ENCODE results near the gene PARP2.
"Not testable (repeated sequence)": the region's sequence is repeated elsewhere in the genome, so short reads cannot be mapped to it uniquely, and the experiment has no call there.

PARP2 gene

GRCh38 chr14:20343862-20344220 is 406 bp downstream of the PARP2 start:
- H3K36me3 ChIP-seq: peaks cover 38% of the 10 kb centered on the region
- peak overlapping the region; percentile 89 for H3K9ac ChIP-seq
- peak overlapping the region; percentile 82 for H3K4me2 ChIP-seq
- peak overlapping the region; percentile 74 for H3K4me3 ChIP-seq
- H3K27ac ChIP-seq: peak overlapping the region; percentile 79
- H4K20me1 ChIP-seq: no peaks in the 10 kb centered on the region
- no peak for TF ChIP-seq Cebpa-rat (IDR thresholded peaks at IDR 0.05)
- no peaks in the 10 kb centered on the region for H3K9me3 ChIP-seq
- H3K4me1 ChIP-seq: peaks cover 21% of the 10 kb centered on the region
- H3K27me3 ChIP-seq: no peaks in the 10 kb centered on the region

- Histone ChIP-seq H3K4me3 (no peak overlapping the region), H3K9ac (no peak overlapping the region), H3K27me3 (no peaks in the 10 kb centered on the region), H3K4me1 (peaks cover 21% of the 10 kb centered on the region), H3K4me2 (no peak overlapping the region), H3K9me3 (no peaks in the 10 kb centered on the region), H3K27ac (no peak overlapping the region), H4K20me1 (no peaks in the 10 kb centered on the region), H3K36me3 (peaks cover 54% of the 10 kb centered on the region)
- TF ChIP-seq Cebpa-rat (IDR thresholded peaks at IDR 0.05): no peak
Measured at GRCh38 chr14:20345366-20345765, 1.9 kb downstream of the PARP2 start.

DNA sequence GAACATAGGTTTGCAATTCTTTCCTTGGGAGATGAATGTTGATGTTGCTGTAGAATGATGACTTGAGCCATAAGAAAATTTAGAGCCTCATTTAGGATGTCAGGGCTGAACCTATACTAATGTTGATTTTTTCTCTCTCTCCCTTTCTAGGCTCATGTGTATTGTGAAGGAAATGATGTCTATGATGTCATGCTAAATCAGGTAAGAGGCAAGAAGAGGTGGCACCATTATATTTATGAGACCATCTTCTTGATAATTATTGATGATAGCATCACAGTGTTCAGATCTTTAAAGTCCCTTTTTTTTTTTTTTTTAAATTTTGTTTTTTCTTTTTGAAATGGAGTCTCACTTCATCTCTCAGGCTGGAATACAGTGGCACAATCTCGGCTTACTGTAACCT is 3.3 kb downstream of the PARP2 start:
- TF ChIP-seq Cebpa-rat (IDR thresholded peaks at IDR 0.05): no peak
- H3K4me1 ChIP-seq: peaks cover 19% of the 10 kb centered on the region
- no peaks in the 10 kb centered on the region for H3K27me3 ChIP-seq
- peaks cover 67% of the 10 kb centered on the region for H3K36me3 ChIP-seq
- no peak overlapping the region for H3K4me3 ChIP-seq
- H3K9me3 ChIP-seq: no peaks in the 10 kb centered on the region
- no peak overlapping the region for H3K9ac ChIP-seq
- H3K4me2 ChIP-seq: no peak overlapping the region
- H4K20me1 ChIP-seq: no peaks in the 10 kb centered on the region
- no peak overlapping the region for H3K27ac ChIP-seq

GRCh38 chr14:20347747-20348146 is 4.3 kb downstream of the PARP2 start:
- Histone ChIP-seq H3K4me1 (peaks cover 14% of the 10 kb centered on the region), H3K9me3 (no peaks in the 10 kb centered on the region), H3K9ac (no peak overlapping the region), H3K36me3 (peaks cover 78% of the 10 kb centered on the region), H3K27me3 (no peaks in the 10 kb centered on the region), H3K27ac (no peak overlapping the region), H3K4me3 (no peak overlapping the region), H4K20me1 (no peaks in the 10 kb centered on the region), H3K4me2 (no peak overlapping the region)
- no peak for TF ChIP-seq Cebpa-rat (IDR thresholded peaks at IDR 0.05)

DNA sequence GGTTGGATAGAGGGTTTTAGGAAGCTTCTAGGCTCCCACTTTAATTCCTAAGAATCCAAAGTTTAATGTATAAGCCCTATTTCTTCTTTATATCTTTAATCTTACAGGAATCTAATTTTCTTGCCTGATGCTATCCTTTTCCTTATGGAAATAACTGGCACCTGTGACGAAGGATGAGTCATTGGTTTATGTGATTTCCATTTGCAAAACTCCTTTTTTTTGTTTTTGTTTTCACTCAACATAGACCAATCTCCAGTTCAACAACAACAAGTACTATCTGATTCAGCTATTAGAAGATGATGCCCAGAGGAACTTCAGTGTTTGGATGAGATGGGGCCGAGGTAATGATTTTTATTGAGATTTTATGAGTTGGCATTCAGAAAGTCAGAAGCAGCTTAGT is 6.8 kb downstream of the PARP2 start:
- no peaks in the 10 kb centered on the region for H3K27me3 ChIP-seq
- H3K4me2 ChIP-seq: no peak overlapping the region
- no peak overlapping the region for H3K27ac ChIP-seq
- peaks cover 98% of the 10 kb centered on the region for H3K36me3 ChIP-seq
- H3K9me3 ChIP-seq: no peaks in the 10 kb centered on the region
- H3K4me3 ChIP-seq: no peak overlapping the region
- no peak overlapping the region for H3K9ac ChIP-seq
- TF ChIP-seq Cebpa-rat (IDR thresholded peaks at IDR 0.05): no peak
- H3K4me1 ChIP-seq: no peaks in the 10 kb centered on the region
- H4K20me1 ChIP-seq: no peaks in the 10 kb centered on the region

DNA sequence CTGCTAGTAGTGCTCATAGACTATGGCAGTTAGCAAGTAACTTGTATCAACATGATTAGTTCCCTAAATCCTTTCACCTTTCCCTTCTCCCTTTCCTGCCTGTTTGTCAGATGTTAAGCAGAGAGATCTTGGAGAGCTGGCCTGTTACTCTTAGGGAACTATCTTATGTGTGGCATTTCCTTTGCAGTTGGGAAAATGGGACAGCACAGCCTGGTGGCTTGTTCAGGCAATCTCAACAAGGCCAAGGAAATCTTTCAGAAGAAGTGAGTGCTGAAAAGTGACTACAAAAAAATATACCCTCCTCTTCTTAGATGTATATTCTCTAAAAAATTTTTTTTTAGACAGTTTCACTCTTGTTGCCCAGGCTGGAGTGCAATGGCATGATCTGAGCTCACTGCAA is 7.4 kb downstream of the PARP2 start:
- TF ChIP-seq Cebpa-rat (IDR thresholded peaks at IDR 0.05): no peak
- no peak overlapping the region for H3K9ac ChIP-seq
- no peaks in the 10 kb centered on the region for H4K20me1 ChIP-seq
- H3K27me3 ChIP-seq: no peaks in the 10 kb centered on the region
- H3K36me3 ChIP-seq: peaks cover 97% of the 10 kb centered on the region
- no peaks in the 10 kb centered on the region for H3K9me3 ChIP-seq
- H3K4me2 ChIP-seq: no peak overlapping the region
- no peak overlapping the region for H3K4me3 ChIP-seq
- no peak overlapping the region for H3K27ac ChIP-seq
- H3K4me1 ChIP-seq: no peaks in the 10 kb centered on the region

DNA sequence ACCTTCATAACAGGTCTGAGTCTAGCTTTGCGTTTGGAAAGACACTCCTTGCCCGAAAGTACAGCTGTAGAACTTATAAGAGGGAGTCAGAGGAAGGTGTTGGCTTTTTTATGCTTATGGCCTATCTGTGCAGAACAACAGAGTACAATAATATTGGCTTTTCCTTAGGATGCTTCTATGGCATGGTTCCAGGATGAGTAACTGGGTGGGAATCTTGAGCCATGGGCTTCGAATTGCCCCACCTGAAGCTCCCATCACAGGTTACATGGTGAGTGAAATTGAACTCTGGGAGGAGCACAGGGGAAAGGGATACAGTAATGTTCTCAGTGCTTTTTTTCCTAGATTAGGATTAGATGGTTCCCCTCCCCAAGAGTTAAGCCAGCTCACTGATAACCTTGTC is 13.0 kb downstream of the PARP2 start:
- H4K20me1 ChIP-seq: no peaks in the 10 kb centered on the region
- no peak overlapping the region for H3K4me3 ChIP-seq
- H3K9me3 ChIP-seq: no peaks in the 10 kb centered on the region
- H3K4me1 ChIP-seq: no peaks in the 10 kb centered on the region
- TF ChIP-seq Cebpa-rat (IDR thresholded peaks at IDR 0.05): no peak
- peaks cover 96% of the 10 kb centered on the region for H3K36me3 ChIP-seq
- H3K27me3 ChIP-seq: no peaks in the 10 kb centered on the region
- no peak overlapping the region for H3K4me2 ChIP-seq
- no peak overlapping the region for H3K27ac ChIP-seq
- no peak overlapping the region for H3K9ac ChIP-seq

DNA sequence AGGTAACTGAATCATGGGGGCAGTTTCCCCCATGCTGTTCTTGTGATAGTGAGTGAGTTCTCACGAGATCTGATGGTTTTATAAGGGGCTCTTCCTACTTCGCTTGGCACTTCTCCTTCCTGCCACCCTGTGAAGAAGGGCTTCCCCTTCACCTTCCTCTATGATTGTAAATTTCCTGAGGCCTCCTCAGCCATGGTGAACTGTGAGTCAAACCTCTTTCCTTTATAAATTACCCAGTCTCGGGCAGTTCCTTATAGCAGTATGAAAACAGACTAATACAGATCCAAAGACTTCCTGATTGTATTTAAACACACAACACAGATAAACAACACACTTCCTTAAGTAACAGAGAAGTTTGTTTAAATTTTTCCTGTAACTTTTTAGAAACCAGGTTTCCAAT is 15.0 kb downstream of the PARP2 start:
- H3K27me3 ChIP-seq, H3K4me3 ChIP-seq, H3K27ac ChIP-seq, H3K4me2 ChIP-seq, H4K20me1 ChIP-seq, H3K4me1 ChIP-seq, H3K9me3 ChIP-seq, H3K9ac ChIP-seq: not testable (repeated sequence)
- H3K36me3 ChIP-seq: peaks cover 96% of the 10 kb centered on the region

DNA sequence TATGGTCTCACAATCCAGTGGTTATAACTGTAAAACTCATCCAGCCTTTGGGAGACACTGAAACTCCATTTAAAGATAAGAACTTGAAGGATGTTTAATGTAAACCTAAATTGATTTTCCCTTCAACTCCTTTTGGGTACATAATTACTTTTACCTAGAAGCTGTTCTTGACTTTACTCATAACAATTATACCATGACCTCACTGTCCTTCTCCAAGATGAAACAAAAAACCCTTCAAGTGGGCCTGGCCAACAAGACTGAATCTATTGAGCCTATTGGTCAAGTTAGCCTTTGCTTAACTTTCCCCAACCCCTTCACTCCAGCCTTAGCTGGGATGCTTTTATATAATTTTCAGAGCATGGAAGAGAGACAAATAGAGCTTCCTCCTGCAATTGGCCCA is 22.5 kb downstream of the PARP2 start:
- no peaks in the 10 kb centered on the region for H4K20me1 ChIP-seq
- no peak overlapping the region for H3K4me2 ChIP-seq

DNA sequence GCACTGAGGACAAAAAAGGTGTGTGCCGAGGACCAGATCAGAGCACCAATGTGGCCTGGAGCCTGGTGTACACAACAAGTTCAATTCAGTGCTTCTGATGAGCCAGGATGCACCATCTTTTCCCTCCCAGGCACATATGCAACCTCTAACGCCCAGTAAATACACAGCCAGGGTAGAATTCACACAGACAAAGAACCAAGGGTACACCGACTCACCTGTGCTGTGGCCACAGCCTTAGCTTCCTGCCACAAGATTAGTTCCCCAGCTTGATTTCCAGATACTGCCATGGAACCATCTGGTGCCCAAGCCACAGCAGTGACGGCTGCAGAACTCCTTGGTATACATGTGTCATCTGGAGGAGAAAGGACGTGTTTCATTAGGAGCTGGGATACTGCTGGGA is 29.4 kb downstream of the PARP2 start:
- no peak overlapping the region for H3K4me3 ChIP-seq
- no peak for TF ChIP-seq Cebpa-rat (IDR thresholded peaks at IDR 0.05)
- H3K27ac ChIP-seq: no peak overlapping the region
- H3K4me2 ChIP-seq: no peak overlapping the region
- no peaks in the 10 kb centered on the region for H3K9me3 ChIP-seq
- H3K36me3 ChIP-seq: peaks cover 100% of the 10 kb centered on the region
- no peak overlapping the region for H3K9ac ChIP-seq
- no peaks in the 10 kb centered on the region for H3K4me1 ChIP-seq
- no peaks in the 10 kb centered on the region for H3K27me3 ChIP-seq
- peaks cover 14% of the 10 kb centered on the region; the same call in 1 of the 2 replicates for H4K20me1 ChIP-seq

More for the DNA sequence above, 22.5 kb downstream of the PARP2 start:
- Histone ChIP-seq H3K36me3 (peaks cover 97% of the 10 kb centered on the region), H3K4me3 (no peak overlapping the region), H3K4me1 (no peaks in the 10 kb centered on the region), H3K27me3 (no peaks in the 10 kb centered on the region), H3K9me3 (no peaks in the 10 kb centered on the region), H3K27ac (no peak overlapping the region), H3K9ac (no peak overlapping the region)
- no peak for TF ChIP-seq Cebpa-rat (IDR thresholded peaks at IDR 0.05)

DNA sequence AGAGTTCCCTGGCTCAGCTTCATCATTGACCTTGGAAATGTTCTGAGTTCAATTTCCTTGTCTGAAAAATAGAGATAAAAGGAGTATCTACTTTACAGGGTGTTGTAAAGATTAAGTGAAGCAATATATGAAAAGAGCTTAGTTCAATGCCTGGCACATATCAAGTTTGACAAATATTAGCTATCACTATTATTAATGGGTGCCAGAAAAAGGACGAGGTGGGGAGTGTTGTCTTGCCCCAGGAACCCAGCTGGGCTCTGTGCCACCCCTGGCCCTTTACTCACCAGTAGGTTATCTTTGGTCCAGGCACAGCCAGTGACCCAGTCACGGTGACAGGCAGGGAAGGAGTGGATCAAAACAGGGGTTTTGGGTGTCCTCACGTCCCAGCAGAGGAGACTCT is 32.0 kb downstream of the PARP2 start:
- H3K9me3 ChIP-seq: no peaks in the 10 kb centered on the region
- no peak for TF ChIP-seq Cebpa-rat (IDR thresholded peaks at IDR 0.05)
- H3K36me3 ChIP-seq: peaks cover 100% of the 10 kb centered on the region
- no peak overlapping the region for H3K27ac ChIP-seq
- H3K4me2 ChIP-seq: no peak overlapping the region
- H3K4me3 ChIP-seq: no peak overlapping the region
- H3K27me3 ChIP-seq: no peaks in the 10 kb centered on the region
- no peak overlapping the region for H3K9ac ChIP-seq
- no peaks in the 10 kb centered on the region for H3K4me1 ChIP-seq
- peaks cover 15% of the 10 kb centered on the region; the same call in 1 of the 2 replicates for H4K20me1 ChIP-seq
